Anterior cingulate cortex (tissue), 58 donors: ENCODE measurements around the gene FOCAD.

Source experiments
- DNase-seq, 58 donors: peaks; one replicate each; lab custom pipeline; 2025; lab: John Stamatoyannopoulos, UW

The FOCAD gene

GRCh38 chr9:20853866-20854265 is 169.8 kb downstream of the FOCAD start:
- DNase-seq, result no peak

- DNase-seq, result no peak
These were observed 170.4 kb downstream of the FOCAD start for GRCh38 chr9:20854444-20854843.

GRCh38 chr9:20863945-20864344 is 179.9 kb downstream of the FOCAD start:
- no peak for DNase-seq

- DNase-seq, result no peak
These were observed 181.3 kb downstream of the FOCAD start for GRCh38 chr9:20865347-20865746.

GRCh38 chr9:20870115-20870514 is 186.1 kb downstream of the FOCAD start:
- DNase-seq, result no peak

GRCh38 chr9:20872340-20872977 is 188.4 kb downstream of the FOCAD start:
- no peak for DNase-seq

GRCh38 chr9:20873240-20873865 is 189.3 kb downstream of the FOCAD start:
- no peak for DNase-seq

- no peak for DNase-seq
These were observed 196.2 kb downstream of the FOCAD start for GRCh38 chr9:20880271-20880670.

- no peak for DNase-seq
These were observed 196.6 kb downstream of the FOCAD start for GRCh38 chr9:20880675-20881074.

GRCh38 chr9:20884985-20885593 is 201.0 kb downstream of the FOCAD start:
- DNase-seq, result peak in 16 of 58 donors; percentile 0 to 54 (median 4)

- DNase-seq, result no peak
These were observed 215.0 kb downstream of the FOCAD start for GRCh38 chr9:20898885-20899554.

- DNase-seq, result no peak
These were observed 219.2 kb downstream of the FOCAD start for GRCh38 chr9:20903212-20903611.

- no peak for DNase-seq
These were observed 220.9 kb downstream of the FOCAD start for GRCh38 chr9:20904995-20905394.

GRCh38 chr9:20906326-20906725 is 222.3 kb downstream of the FOCAD start:
- no peak for DNase-seq

- no peak for DNase-seq
These were observed 224.4 kb downstream of the FOCAD start for GRCh38 chr9:20908461-20908860.

GRCh38 chr9:20914556-20914955 is 230.5 kb downstream of the FOCAD start:
- DNase-seq, result no peak

- DNase-seq, result no peak
These were observed 237.3 kb downstream of the FOCAD start for GRCh38 chr9:20921362-20921761.

GRCh38 chr9:20925256-20926045 is 241.4 kb downstream of the FOCAD start:
- DNase-seq, result no peak

- peak in 14 of 58 donors; percentile 1 to 51 (median 14) for DNase-seq
These were observed 245.2 kb downstream of the FOCAD start for GRCh38 chr9:20929276-20929675.

GRCh38 chr9:20930836-20931235 is 246.8 kb downstream of the FOCAD start:
- peak in 3 of 58 donors; percentile 13 to 45 (median 42) for DNase-seq
